ENCODE results near the gene UBE2H. TPM values are rescaled to one million over a fixed set of nuclear protein-coding genes. Genes with fewer than 3 reads are reported as not detected.

The UBE2H gene
- total RNA-seq, 1 experiment from 2014 or later, result 75.1 TPM

DNA sequence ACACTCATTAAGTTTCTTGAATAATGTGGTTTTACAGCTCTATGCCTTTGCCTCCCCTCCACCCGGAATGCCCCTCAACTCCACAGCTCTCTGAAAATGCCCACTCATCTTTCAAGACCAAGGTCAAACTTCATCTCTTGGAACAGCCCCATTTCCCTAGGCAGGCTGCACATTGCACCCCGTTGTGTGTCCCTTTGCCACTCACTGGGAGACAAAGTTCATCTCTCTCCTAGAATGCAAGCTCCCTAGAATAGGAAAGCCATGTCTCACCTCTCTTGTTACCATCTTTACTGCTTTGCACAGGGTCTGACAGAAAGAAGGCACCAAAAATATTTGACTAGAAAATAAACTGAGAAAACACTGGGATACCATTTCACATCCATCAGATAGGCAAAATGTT, 33.3 kb downstream of the UBE2H start:
- no peak overlapping the region for H3K4me3 Mint-ChIP-seq
- Histone ChIP-seq H3K79me1 (ENCODE audit: insufficient read depth, low read depth, low read length, poor library complexity, severe bottlenecking) (peaks cover 7% of the 10 kb centered on the region), H4K8ac (replicated peaks; ENCODE audit: insufficient read length, low read depth, low read length) (no peak overlapping the region), H2BK5ac (ENCODE audit: insufficient read length, low read length) (no peak overlapping the region), H2BK12ac (ENCODE audit: insufficient read length, low read depth, low read length) (no peak overlapping the region), H4K91ac (ENCODE audit: insufficient read length, low read depth, low read length) (no peak overlapping the region), H3K4me1 (ENCODE audit: insufficient read depth, low read length) (peaks cover 3% of the 10 kb centered on the region; the same call in 1 of the 2 replicates), H4K5ac (ENCODE audit: insufficient read length, low read depth, low read length) (no peak overlapping the region), H2AK5ac (ENCODE audit: insufficient read length, low read length) (no peak overlapping the region), H3K27me3 (ENCODE audit: insufficient read depth, low read length) (no peaks in the 10 kb centered on the region), H3K14ac (ENCODE audit: insufficient read depth, low read length) (no peak overlapping the region), H2AFZ (ENCODE audit: low read length) (no peak overlapping the region), H3K9ac (ENCODE audit: extremely low read depth, insufficient read length, low read length) (no peak overlapping the region), H3K4me2 (ENCODE audit: insufficient read depth, insufficient read length, low read length) (no peak overlapping the region), H3K23me2 (ENCODE audit: insufficient read length, low read depth, low read length, poor library complexity, severe bottlenecking) (no peaks in the 10 kb centered on the region), H3K27ac (ENCODE audit: insufficient read length, low read depth, low read length) (no peak overlapping the region), H2BK20ac (ENCODE audit: low read depth, low read length, poor library complexity, severe bottlenecking) (no peak overlapping the region), H3K56ac (ENCODE audit: insufficient read length, low read depth, low read length) (no peak overlapping the region), H3T11ph (ENCODE audit: low read length) (no peak overlapping the region), H3K23ac (ENCODE audit: insufficient read length, low read depth, low read length) (no peak overlapping the region), H3K79me2 (ENCODE audit: insufficient read depth, low read length) (peaks cover 9% of the 10 kb centered on the region; the same call in 1 of the 2 replicates), H4K20me1 (ENCODE audit: control insufficient read depth, insufficient read depth, insufficient read length) (no peaks in the 10 kb centered on the region), H3K18ac (ENCODE audit: insufficient read length, low read depth, low read length) (no peak overlapping the region), H3K9me3 (ENCODE audit: control insufficient read depth, low read depth, low read length) (no peaks in the 10 kb centered on the region), H2BK15ac (ENCODE audit: low read depth, low read length) (no peak overlapping the region), H2BK120ac (ENCODE audit: low read depth, low read length, poor library complexity, severe bottlenecking) (no peak overlapping the region), H3K4ac (ENCODE audit: low read depth, low read length) (no peak overlapping the region)
- H3K27me3 Mint-ChIP-seq (ENCODE audit: low read depth), result no peaks in the 10 kb centered on the region
- peaks cover 6 to 25% (median 24%) of the 10 kb centered on the region in 3 experiments for H3K36me3 Mint-ChIP-seq (ENCODE audit: insufficient read depth in 1 of 3, low read depth in 3 of 3)
- no CpG with 5 or more reads among the region's 2 CpGs for WGBS (ENCODE audit: extremely low coverage, insufficient read length, low lambda C conversion rate)
- H3K4me1 Mint-ChIP-seq, result peaks cover 25 to 31% of the 10 kb centered on the region in 2 experiments
- peak overlapping the region in 2 of 3 experiments; percentile 9 to 21; a peak in 3 of 7 replicates for H3K27ac Mint-ChIP-seq
- no peak for DNase-seq
- TF ChIP-seq, protein P1, sequence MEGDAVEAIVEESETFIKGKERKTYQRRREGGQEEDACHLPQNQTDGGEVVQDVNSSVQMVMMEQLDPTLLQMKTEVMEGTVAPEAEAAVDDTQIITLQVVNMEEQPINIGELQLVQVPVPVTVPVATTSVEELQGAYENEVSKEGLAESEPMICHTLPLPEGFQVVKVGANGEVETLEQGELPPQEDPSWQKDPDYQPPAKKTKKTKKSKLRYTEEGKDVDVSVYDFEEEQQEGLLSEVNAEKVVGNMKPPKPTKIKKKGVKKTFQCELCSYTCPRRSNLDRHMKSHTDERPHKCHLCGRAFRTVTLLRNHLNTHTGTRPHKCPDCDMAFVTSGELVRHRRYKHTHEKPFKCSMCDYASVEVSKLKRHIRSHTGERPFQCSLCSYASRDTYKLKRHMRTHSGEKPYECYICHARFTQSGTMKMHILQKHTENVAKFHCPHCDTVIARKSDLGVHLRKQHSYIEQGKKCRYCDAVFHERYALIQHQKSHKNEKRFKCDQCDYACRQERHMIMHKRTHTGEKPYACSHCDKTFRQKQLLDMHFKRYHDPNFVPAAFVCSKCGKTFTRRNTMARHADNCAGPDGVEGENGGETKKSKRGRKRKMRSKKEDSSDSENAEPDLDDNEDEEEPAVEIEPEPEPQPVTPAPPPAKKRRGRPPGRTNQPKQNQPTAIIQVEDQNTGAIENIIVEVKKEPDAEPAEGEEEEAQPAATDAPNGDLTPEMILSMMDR (conservative IDR thresholded peaks at IDR 0.05), result no peak
- no peaks in the 10 kb centered on the region for H3K9me3 Mint-ChIP-seq
